ENCODE results near the gene C16orf90.
A peak's percentile ranks its signal among the peaks of the same experiment; 100 is the strongest.

The C16orf90 gene, protein sequence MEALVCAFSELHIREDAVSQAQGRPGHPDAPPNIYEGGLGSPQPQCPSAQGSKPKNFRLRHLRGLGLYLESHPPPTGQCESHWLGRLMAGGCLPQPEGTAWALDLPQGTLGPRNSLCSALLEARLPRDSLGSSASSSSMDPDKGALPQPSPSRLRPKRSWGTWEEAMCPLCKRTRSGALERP

DNA sequence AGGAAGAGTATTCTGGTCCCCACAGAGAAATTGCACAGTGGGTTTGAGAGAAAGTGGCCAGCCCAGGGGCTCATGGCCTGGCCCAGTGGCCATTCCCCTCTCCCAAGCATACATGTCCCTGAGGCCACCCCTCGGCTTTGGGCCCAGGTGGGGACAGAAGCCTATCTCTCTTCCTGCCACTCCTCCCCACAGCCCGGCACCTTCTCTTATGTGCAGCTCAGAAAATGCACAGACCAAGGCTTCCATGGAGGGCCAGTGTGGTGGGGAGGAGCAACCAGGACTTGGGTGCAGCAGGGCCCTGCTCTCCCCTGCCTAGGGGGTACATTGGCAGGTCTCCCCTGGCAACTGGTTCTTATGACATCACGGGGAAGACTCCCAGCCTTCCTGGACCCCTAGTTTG is at the start of gene C16orf90:
C16orf90 (minus strand) TSS at position 314 of the 400 bp plus-strand sequence; CDS start at position 246, 68 bp downstream.
- DNase-seq (ENCODE audit: low read depth in 2 of 2): no peak

DNA sequence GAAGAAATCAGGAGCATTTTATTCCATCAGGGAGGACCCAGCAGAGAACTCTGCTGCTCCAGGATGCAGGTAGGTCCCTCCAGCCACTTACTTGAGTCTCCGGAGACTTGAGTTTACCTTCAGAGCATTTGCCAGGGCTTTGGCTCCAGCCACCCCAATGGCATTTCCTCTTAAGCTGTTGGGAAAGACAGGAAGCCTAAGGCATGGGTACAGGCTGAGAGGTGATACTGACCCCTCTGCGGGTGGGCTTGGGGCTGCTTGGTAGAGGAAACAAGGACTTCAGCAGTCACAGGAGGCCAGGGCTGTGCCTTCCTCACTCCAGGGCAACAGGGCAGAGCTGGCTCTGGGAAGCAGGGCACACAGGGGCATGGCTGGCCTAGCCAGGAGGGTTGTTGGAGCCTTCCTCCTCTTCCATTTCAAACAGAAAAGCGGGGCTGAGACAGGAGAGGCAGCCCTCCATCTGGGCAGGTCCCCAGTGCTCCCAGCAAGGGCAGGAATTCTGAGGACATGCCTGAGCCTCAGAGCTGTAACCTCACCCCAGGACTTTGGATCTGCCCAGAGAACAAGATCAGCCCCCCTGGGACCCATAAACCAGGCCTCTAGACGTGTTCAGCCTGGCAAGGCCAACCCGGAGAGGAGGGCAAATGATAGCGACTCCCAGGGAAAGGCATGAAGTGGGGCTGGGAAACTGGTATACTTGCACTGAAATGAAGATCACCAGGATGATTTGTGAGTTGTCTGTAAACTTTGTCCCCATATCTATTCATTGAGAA is 47.5 kb upstream of the C16orf90 start:
- DNase-seq (ENCODE audit: low read depth in 2 of 2): no peak

DNA sequence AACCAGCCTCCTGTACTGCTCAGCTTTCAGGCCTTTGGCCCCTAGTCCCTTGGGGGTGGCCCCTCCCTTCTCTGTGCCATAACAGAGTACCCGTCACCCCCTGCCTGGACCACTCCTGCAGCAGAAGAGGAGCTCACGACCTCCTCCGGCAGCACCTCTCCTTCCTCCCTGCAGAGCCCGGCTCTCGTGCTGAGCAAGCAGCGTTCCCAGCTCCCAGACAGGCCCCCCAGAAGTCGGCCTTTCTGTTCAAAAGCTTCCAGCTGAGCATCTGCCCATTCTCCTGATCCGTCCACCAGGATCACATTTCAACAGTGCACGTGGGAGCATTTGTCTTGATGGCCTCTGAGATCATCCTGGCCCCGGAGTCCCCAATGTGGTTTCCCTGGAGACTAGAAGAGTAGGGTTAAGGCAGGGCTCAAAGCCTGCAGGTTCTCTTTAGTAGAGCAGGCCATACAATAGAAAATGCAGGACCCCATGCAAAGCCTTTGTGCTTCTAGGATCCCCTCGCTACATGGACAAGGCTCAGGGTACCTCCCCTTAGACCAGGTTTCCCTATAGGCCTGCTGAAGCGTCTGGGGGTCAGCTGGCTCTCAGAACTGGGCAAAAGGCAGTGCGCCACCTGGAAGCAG is 46.4 kb upstream of the C16orf90 start:
- DNase-seq (ENCODE audit: low read depth in 2 of 2): no peak

DNA sequence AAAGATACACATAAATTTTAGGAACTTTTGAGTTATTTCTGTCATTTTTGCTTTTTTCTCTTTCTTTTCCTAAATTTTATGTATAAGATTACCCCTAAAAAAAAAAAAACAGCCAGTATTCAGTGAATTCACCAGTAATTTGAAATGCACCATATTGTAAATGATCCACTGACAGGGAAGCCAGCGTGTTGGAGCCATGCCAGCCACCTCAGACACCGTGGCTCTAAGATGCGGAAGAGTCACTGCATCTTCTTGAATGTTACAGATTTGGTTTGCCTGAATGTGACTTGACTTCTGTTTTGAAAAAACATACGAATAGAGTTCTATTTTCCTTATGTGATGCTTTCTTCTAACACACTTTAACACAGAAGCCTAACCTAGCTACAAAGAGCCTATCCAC is 42.9 kb upstream of the C16orf90 start:
- no peak for DNase-seq (ENCODE audit: low read depth in 2 of 2)

DNA sequence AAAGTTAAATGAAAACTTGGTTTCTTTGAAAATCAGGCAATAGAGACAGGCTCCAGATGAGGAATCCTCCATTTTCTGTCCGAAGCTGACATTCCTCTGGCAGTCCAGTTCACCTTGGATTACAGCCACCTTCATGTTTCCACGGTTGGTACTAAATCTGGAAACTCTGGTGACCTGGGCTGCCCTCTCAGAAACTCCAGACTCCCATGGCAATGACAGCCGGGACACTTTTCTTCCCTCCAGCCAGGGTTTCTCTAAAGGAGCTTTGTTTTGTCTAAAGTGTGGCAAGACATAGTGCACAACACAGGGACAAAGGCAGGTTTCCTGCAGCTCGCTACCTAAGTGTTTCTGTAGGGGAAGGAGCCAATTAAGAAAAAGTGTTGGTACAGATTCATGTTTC is 41.6 kb upstream of the C16orf90 start:
- DNase-seq (ENCODE audit: low read depth in 2 of 2): no peak

DNA sequence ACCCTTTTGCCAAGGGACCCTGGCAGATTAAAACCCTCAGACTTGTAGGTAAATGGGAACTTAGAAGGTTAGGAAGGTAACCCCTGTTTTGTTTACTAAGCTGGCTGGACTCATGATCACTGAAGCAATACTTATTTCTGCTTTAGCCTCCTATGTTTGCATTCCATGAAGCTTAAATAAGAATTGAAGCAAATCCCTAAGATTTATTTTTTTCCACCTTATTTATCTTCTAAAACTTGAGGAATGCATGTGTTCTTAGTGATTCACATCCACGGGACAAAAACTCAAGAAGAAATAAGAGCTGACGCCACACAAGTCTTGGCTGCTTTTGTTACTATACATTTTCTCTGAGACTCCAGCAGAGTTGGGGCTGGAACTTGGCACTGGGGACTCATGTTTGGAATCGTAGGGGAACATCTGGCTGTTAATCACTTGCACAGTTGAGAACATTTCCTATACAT is 41.0 kb upstream of the C16orf90 start:
- DNase-seq (ENCODE audit: low read depth in 2 of 2): no peak

DNA sequence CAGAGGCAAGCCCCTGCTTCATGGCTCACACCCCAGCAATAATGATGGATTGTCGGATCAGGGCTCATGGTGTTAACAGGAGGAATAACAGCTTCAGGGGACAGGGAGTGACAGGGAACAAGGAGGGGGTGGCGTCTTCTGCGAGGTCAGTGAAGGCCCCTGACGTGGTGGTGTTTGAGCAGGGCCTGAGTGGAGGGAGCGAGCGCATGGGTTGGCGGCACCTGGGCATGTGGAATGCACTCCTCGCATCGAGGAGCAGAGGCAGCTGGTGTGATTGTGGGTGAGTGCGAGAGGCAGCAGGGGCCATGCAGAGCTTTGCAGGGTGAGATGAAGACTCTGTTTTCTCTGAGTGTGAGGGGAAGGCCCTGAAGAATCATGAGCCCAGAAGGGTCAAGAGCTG is 38.8 kb upstream of the C16orf90 start:
- DNase-seq (ENCODE audit: low read depth in 2 of 2): no peak

DNA sequence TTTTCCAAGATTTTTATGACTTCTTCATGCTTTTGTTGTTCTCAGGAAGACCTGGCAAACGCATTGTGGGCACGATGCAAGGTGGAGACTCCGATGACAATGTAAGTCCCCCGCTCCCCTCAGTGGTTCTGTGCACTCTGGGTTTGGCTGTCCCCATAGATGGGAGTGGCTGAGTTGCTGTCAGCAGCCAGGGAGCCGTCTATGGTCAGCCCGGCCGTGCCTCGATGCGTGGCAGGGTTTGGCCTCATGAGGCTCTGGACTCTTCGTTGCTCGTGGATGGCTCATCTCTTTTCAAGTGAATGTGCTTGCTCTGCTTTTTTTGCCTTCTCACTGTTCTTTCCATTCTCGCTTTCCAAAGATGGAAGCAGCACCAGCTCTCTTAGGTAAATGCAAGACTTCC is 37.5 kb upstream of the C16orf90 start:
- DNase-seq (ENCODE audit: low read depth in 2 of 2): no peak

DNA sequence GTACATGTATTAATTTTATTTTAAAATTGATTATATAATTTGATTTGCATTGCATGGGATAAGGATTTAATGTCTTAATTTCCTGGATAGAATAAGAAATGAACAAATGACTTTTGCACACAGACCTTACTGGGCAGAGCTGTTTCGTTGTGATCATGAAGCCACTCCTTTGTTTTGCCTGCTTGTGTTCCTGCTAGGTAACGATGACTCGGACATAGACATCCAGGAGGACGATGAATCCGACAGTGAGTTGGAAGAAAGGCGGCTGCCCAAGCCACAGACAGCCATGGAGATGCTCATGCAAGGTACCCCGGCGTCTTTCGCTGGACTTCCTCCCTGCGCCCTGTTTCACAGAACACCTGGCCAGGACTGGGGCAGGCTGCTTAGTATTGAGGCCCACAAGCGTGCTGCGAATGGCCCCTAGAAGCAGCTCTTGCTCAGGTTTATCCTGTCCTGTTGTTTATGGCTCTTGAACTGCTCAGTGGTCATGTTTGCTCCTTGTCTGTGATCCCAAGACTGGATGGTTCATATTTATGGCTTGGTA is 35.2 kb upstream of the C16orf90 start:
- no peak for DNase-seq (ENCODE audit: low read depth in 2 of 2)

DNA sequence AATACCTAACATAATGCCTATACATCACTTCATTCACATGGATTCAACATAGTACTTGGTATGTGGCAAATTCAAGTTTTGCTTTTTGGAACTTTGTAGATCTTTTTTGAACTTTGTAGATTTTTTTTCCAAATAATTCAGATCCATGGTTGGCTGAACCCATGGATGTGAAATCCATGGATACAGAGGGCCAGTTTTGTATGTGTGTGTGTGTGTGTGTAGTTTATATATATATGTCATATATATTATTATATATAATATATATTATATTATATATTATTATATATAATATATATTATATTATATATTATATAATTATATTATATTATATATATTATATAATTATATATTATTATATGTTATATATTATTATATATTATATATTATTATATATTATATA is 33.9 kb upstream of the C16orf90 start:
- no peak for DNase-seq (ENCODE audit: low read depth in 2 of 2)

DNA sequence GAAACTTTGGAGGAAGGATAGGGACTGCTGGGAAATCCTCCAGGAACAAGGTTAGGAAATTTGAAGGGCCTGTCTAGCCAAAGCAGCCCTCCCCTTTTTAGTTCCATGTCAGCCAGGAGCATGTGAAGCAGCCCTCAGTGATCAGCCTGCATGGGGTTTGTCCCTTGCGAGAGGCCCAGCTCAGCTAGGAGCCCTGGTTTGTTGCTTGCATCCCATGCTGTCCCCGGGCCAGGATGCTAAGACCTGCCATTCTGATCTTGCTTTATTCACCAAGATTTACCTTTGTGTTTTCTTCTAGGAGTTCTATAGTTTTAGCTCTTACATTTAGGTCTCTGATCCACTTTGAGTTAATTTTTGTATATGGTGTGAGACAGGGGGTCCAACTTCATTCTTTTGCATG is 33.1 kb upstream of the C16orf90 start:
- DNase-seq (ENCODE audit: low read depth in 2 of 2): no peak

DNA sequence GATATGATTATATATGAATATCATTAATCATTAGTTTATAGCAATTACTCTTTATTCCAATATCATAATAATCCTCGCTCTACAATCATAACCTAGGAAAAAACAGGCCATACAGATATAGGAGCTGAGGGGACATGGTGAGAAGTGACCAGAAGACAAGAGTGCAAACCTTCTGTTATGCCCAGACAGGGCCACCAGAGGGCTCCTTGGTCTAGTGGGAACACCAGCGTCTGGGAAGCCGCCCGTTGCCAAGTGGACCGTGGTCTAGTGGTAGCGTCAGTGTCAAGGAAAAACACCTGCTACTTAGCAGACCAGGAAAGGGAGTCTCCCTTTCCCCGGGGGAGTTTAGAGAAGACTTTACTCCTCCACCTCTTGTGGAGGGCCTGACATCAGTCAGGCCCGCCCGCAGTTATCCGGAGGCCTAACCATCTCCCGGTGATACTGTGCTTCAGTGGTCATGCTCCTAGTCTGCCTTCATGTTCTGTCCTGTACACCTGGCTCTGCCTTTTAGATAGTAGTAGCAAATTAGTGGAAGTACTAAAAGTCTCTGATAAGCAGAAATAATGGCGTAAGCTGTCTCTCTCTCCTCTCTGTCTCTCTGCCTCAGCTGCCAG is 32.0 kb upstream of the C16orf90 start:
- DNase-seq (ENCODE audit: low read depth in 2 of 2): peak; percentile 11 to 32

DNA sequence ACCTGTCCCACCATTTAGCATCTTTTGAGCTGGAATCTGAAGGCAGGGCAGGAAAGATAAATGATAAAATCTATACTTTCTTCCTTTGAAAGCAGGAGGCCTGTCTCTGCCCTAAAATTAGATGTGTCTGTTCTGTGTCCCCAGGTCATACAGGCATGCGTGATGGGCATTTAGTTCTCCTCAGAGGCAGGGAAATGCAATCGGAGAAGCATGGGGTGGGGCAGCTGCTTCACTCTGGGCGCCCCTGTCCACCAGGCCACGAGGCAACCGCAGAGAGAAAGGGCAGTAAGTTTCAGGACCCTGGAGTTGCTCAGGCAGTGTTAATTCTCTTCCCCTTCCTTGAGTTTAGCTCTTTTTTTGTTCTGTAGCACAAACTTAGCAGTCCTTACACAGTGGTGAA is 30.7 kb upstream of the C16orf90 start:
- DNase-seq (ENCODE audit: low read depth in 2 of 2): no peak

DNA sequence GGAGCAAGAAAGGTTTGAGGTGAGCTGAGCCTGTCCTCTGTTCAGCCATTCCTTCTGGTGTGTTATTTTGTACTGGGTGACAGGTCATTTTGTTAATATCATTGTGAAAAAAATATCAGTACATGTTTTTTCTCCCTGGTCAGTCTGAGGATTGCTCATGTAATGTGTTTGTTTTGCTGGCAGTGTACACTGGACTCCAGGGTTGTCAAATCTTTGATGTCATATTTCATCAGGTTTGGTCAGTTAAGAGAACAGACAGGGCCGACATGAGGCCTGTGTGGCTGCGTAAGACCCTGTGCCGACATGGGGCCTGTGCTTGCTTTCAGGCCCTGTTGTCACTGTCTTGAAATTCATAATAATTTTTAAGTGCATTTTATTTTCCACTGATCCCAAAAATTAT is 28.0 kb upstream of the C16orf90 start:
- no peak for DNase-seq (ENCODE audit: low read depth in 2 of 2)

DNA sequence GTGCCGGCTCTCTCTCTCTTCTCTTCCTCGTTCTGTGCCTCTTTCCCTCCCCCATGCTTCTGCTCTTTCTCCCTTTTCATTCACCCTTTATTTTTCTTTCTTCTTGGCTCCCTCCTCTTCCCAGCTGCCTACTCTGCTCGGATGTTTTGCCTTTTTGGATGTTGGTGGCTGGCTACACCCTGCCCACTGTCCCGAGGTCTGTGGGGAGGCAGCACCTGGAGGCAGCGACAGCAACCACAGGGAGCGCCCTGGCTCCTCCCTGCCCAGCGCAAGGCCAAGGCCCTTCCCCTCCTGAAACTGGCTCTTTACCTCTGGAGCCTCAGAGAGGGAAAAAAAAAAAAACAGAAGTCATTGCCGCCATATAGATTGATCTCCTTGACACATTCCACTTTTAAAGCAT is 25.6 kb upstream of the C16orf90 start:
- no peak for DNase-seq (ENCODE audit: low read depth in 2 of 2)

DNA sequence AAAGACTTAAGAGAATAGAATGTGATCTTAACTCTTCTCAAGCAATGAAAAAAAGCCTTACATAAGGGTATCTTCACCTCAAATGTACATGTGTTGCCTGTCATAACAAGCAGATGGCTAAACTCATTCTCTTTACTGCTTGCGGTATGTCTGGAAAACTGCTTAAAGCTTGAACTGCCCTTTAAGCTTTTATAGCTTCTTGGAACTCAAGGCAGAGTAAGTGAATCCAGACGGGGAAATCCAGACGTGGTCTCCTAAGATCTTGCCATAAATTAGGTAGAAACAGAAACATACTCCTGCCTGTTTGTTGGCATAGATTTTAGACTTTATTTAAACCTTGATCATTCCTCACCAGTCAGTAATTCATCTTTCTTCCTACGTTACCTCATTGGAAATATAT is 25.1 kb upstream of the C16orf90 start:
- no peak for DNase-seq (ENCODE audit: low read depth in 2 of 2)

DNA sequence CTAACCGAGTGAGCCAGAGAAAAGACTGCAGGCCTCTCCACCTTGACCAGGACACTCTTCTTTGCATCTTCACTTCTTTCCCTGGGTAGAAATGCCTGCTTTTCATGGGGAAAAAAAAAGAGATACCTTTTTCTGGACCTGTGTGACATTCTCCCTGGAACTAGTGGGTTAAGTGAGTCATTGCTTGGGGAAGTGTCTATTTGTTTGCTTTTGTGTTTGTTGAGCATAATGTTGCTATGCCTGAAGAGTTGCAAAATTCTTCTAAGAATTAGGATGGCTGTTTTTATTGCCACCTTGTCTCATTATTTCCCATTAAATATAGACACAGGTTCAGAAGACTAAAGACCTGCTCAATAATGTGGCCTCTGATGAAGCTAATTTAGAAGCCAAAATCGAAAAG is 24.3 kb upstream of the C16orf90 start:
- DNase-seq (ENCODE audit: low read depth in 2 of 2): no peak

DNA sequence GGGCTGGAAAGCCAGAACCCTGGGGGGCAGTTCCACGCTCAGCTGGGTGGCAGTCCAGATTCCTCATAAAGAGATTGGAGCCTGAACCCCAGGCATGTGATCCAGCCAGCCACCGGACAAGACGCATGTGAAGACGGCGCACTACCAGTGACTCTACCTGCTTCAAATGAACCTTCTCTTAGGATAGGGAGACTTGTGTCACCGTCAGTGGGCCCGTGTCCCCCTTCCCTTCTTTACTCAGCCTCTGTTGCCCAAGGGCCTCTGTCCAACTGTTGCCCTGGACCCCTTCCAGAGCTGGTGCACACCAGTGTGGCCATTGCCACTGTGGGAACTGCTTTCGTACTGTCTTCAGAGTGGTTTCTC is 23.7 kb upstream of the C16orf90 start:
- no peak for DNase-seq (ENCODE audit: low read depth in 2 of 2)

DNA sequence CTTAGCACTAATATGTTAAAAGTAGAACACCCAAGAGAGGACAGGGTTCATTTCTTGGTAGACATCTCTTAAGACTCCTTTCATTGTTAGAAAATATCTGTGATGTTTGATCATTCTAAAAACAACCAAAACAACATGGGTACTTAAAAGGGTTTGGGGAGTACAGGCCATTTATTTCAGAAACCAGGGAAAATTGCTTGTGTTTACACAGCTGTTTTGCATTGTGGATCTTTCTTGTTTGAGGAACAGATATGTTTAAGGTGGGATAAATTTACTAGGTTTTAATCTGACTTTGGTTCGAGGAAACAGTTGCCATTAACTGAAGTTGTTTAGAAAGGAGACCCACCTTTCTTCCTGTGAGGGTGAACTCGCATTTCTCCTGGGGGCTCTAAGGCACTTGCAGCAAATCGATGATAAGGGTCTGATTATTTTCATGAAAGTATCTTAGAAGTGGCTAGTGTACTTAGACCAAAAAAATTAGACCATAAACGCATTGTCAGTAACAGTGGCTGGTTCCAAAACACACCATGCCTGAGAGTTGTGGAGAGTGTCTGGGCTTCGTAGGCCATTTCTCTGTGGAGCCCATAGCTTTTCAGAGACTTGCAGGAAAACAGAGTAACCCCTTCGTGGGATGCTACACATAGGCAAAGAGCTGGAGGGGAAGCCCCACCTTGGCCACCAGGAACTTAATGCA is 23.1 kb upstream of the C16orf90 start:
- DNase-seq (ENCODE audit: low read depth in 2 of 2): no peak

DNA sequence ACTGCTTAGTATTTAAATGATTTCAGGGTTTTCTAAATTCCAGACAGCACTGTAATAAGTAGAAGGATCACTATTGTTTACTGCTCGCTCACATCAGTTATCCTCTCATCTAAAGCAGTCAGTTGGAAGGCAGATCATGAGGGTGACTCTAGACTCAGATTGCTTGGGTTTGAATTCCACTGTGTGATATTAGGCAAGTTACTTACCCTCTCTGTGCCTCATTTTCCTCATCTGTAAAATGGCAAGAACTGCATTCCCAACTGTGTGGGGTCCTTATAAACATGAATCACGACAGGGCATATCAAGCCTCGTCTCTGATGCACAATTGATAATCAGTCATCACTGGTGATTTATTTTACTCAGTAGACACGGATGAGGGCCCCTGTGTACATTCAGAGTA is 20.6 kb upstream of the C16orf90 start:
- no peak for DNase-seq (ENCODE audit: low read depth in 2 of 2)

DNA sequence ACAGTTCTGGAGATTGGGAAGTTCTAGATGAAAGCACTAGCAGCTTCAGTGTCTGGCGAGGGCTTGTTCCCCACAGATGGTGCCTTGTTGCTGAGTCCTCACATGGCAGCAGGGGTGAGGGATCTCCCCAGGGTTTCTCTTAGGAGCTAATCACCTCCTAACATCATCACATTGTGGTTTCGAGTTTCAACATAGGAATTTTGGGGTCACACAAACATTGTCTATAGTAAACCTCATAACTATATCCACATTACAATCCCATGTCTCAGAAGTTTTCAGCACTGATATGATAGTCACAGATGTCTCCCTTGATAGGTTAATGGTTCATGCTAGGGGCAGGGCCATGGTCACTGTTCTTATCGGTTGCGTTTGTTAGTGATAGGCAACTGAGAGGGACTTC is 19.3 kb upstream of the C16orf90 start:
- no peak for DNase-seq (ENCODE audit: low read depth in 2 of 2)

All from stimulated activated CD4-positive, alpha-beta T cell treated with anti-CD3 and anti-CD28 coated beads, Interleukin-1b, Interleukin-23, amount 100 ng/mL, for 4 hours (primary cell).